K562 (cell line): ENCODE results near the gene MIEF2. TPM values are rescaled to one million over a fixed set of nuclear protein-coding genes. Genes with fewer than 3 reads are reported as not detected.

Source experiments
- ATAC-seq: fragments of 200-7000 bp; cut with Tn5 transposase; 3 replicates; pipeline ENCODE4 v1.9.1; 2020; ENCODE audit warnings: moderate library complexity
- BruUV-seq: library from RNA; stranded (reverse); fragments of 400-500 nt; replicated peaks from 2 replicates; lab custom pipeline; 2021; lab: Mats Ljungman, UMichigan
- CTCF ChIA-PET: fragments of 300-600 bp; formaldehyde crosslinking; extraction: SDS; loops from one replicate; lab custom pipeline; 2021; ENCODE audit warnings: low intra/inter-chr PET ratio; lab: Yijun Ruan, JAX
- POLR2A ChIA-PET: fragments of 300-600, 350-650 bp; sonication (Branson Sonifier 250); formaldehyde crosslinking; extraction: SDS; loops from one replicate; lab custom pipeline; 2021; ENCODE audit warnings: antibody characterized with exemption, inconsistent platforms; lab: Yijun Ruan, JAX
- DNase-seq, 4 experiments: peaks; one replicate each; pipeline versions ENCODE4 v3.0.0 to v3.0.0-alpha.2; 2011 to 2018; ENCODE audit warnings: low spot score in 3 of 4, mixed read lengths in 3 of 4; ENCODE audit errors: extremely low read depth in 1 of 4
- FAIRE-seq: peaks from 2 replicates; lab custom pipeline; 2011; peaks lifted over from hg19 to GRCh38; lab: Jason Lieb, UNC
- H2AFZ ChIP-seq: 2 replicates; pipeline ENCODE4 v1.6.0; 2011; ENCODE audit warnings: low read depth, low read length, control low read depth, inconsistent platforms
- H3K27ac ChIP-seq: fragments of 200-600 bp; 3 replicates; pipeline ENCODE4 v1.8.0; 2011; ENCODE audit warnings: low read depth, mild to moderate bottlenecking, control low read depth, inconsistent platforms, low read length, moderate library complexity, mixed read lengths; ENCODE audit errors: extremely low read depth
- H3K27me3 ChIP-seq, 2 experiments: fragments of 300-600 bp in 1 of 2; 2 replicates in 1 of 2; 3 replicates in 1 of 2; pipeline versions ENCODE4 v1.6.0 to v1.8.0; 2011; ENCODE audit warnings: inconsistent platforms in 2 of 2, low read length in 2 of 2, mild to moderate bottlenecking in 1 of 2, mixed read lengths in 1 of 2, moderate library complexity in 1 of 2; ENCODE audit not compliant: control insufficient read depth in 2 of 2, insufficient read depth in 2 of 2
- H3K36me3 ChIP-seq: fragments of 300-600 bp; 3 replicates; pipeline ENCODE4 v1.8.0; 2011; ENCODE audit warnings: mild to moderate bottlenecking, low read length, inconsistent platforms; ENCODE audit not compliant: control insufficient read depth, insufficient read depth
- H3K4me1 ChIP-seq, 2 experiments: fragments of 200-600 bp in 1 of 2; replicated peaks in 1 of 2; 2 replicates in 1 of 2; 3 replicates in 1 of 2; pipeline versions ENCODE4 v1.5.1 to v1.8.0; 2011; ENCODE audit warnings: inconsistent platforms in 2 of 2, low read length in 2 of 2, mild to moderate bottlenecking in 1 of 2, mixed read lengths in 1 of 2, moderate library complexity in 1 of 2; ENCODE audit not compliant: control insufficient read depth in 2 of 2, insufficient read depth in 2 of 2
- H3K4me2 ChIP-seq: 2 replicates; pipeline ENCODE4 v1.6.1; 2011; ENCODE audit warnings: low read length, control low read depth, inconsistent platforms, mixed read lengths; ENCODE audit not compliant: insufficient read depth
- H3K4me3 ChIP-seq: fragments of 200-600 bp; sonication (generic), shearing (Covaris generic); 2 replicates; pipeline ENCODE4 v1.5.1; 2016; ENCODE audit warnings: control low read depth, inconsistent platforms
- H3K79me2 ChIP-seq: fragments of 200-600 bp; 3 replicates; pipeline ENCODE4 v1.8.0; 2011; ENCODE audit warnings: low read length, inconsistent platforms; ENCODE audit not compliant: control insufficient read depth, insufficient read depth
- H3K9ac ChIP-seq, 2 experiments: 2 replicates each; pipeline versions ENCODE4 v1.6.0 to v1.6.1; 2011; ENCODE audit warnings: low read depth in 2 of 2, low read length in 2 of 2, control low read depth in 1 of 2, inconsistent platforms in 1 of 2, mild to moderate bottlenecking in 1 of 2, mixed read lengths in 1 of 2; ENCODE audit not compliant: insufficient read depth in 1 of 2
- H3K9me1 ChIP-seq: one replicate; pipeline ENCODE4 v1.6.0; 2011; ENCODE audit warnings: inconsistent platforms, mild to moderate bottlenecking, low read length, moderate library complexity; ENCODE audit not compliant: control insufficient read depth, insufficient read depth
- H3K9me3 ChIP-seq: replicated peaks from 2 replicates; pipeline ENCODE4 v1.5.1; 2011; ENCODE audit warnings: low read depth, low read length, inconsistent platforms; ENCODE audit not compliant: control insufficient read depth, insufficient read depth
- H4K20me1 ChIP-seq: replicated peaks from 2 replicates; pipeline ENCODE4 v1.6.1; 2011; ENCODE audit warnings: low read length, inconsistent platforms, mixed read lengths; ENCODE audit not compliant: control insufficient read depth, insufficient read depth
- MTA1 ChIP-seq: fragments of 450-650 bp; IDR thresholded peaks from 2 replicates; pipeline ENCODE4 v1.6.1; 2017; ENCODE audit warnings: borderline replicate concordance
- POLR2G ChIP-seq: fragments of 200-400 bp; formaldehyde crosslinking; IDR thresholded peaks from 2 replicates; pipeline ENCODE4 v1.6.1; 2017; ENCODE audit warnings: low read depth, mild to moderate bottlenecking, antibody characterized with exemption, low read length, moderate library complexity
- WGBS: fragments of 100-300 bp; shearing (Covaris generic); methylation state at CpG from one replicate; pipeline ENCODE4 v1.1.6; 2016; ENCODE audit warnings: low coverage, mixed read lengths; ENCODE audit not compliant: insufficient coverage; ENCODE audit errors: missing lambda C conversion rate; 5-methylcytosine and 5-hydroxymethylcytosine counted together
- in situ Hi-C: fragments of 300-500 bp; cut with MboI; formaldehyde crosslinking; loops from 4 replicates; pipeline ENCODE4 v1.15.0; 2018; ENCODE audit warnings: inconsistent platforms, mixed read lengths
- intact Hi-C: fragments of 100-400 bp; cut with micrococcal nuclease; formaldehyde crosslinking; loops from 2 replicates; pipeline ENCODE4 v1.14.2; 2022
- polyA plus RNA-seq, 8 experiments: library from polyadenylated mRNA; depleted of rRNA in 4 of 8; stranded (reverse) in 5 of 8; unstranded in 3 of 8; fragments of >200 nt; fragmentation: Nextera tagmentation in 2 of 8; fragmentation: Illumina TruSeq in 1 of 8; extraction: Ambion mirVana in 2 of 8; extraction: Trizol in 1 of 8; gene quantifications; 2 replicates each; pipeline versions ENCODE4 v1.2.1 to v1.2.3, GENCODE V29; 2011 to 2014; ENCODE audit warnings: inconsistent platforms in 1 of 8, missing spikeins in 1 of 8
- total RNA-seq, 7 experiments: library from RNA; depleted of rRNA in 6 of 7; stranded (reverse); fragments of >200 nt in 6 of 7; fragmentation: Illumina TruSeq in 2 of 7; extraction: Trizol in 2 of 7; gene quantifications; 2 replicates each; pipeline versions ENCODE4 v1.2.1 to v1.2.3, GENCODE V29; 2011 to 2021; ENCODE audit warnings: low replicate concordance in 1 of 7

MIEF2 gene
- total and polyA plus RNA-seq, 9 of the 15 experiments (the other 6 are each of a cell fraction or from before 2014, with no cell fraction given): 0.10 to 8.2 (median 2.4) TPM

- Histone ChIP-seq H3K79me2 (no peaks in the 10 kb centered on the region), H2AFZ (no peak overlapping the region), H4K20me1 (no peaks in the 10 kb centered on the region), H3K36me3 (peaks cover 15% of the 10 kb centered on the region; the same call in 2 of the 3 replicates), H3K4me1 (peaks cover 0 to 4% of the 10 kb centered on the region in 2 experiments; a peak in 2 of 5 replicates), H3K27me3 (no peaks in the 10 kb centered on the region), H3K27ac (no peak overlapping the region), H3K9me1 (no peaks in the 10 kb centered on the region), H3K4me2 (no peak overlapping the region), H3K9ac (no peak overlapping the region), H3K4me3 (no peak overlapping the region), H3K9me3 (no peaks in the 10 kb centered on the region)
- BruUV-seq: no TSS peak
- in situ Hi-C loops (no loop called here), intact Hi-C loops (no loop called here)
- FAIRE-seq (no peak), ATAC-seq (peak; percentile 70), DNase-seq (no peak)
- CTCF ChIA-PET: no interaction called here
- TF ChIP-seq MTA1 (no peak), POLR2G (peak; percentile 31)
- 52% methylated on average over 14 of the region's 14 CpGs for WGBS
- POLR2A ChIA-PET: interaction anchor here (1.1 kb wide), 1 partner anchor 15 kb away, joined by 3 read pairs; no protein-coding TSS in a partner anchor
These were observed 7.7 kb downstream of the MIEF2 start for GRCh38 chr17:18267927-18268711.
